ENCODE data around the gene PTP4A2.

DNA sequence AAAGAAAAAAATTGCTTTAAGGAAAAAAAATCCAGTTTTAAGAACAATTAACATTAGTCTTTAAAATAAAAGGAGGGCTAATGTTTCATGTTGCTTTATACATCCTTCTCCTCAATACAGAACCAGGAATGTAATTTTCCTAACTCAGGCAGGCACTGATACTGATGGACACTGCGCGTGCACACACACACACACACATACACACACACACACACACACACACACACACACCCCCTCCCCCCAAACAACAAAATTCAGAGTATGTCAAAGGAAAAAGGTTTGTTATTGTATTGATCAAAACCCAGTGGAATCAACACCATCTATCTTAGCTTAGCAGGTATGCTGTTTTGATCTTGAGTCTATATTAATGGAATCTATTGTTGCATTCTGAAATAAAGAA lies 31.6 kb downstream of the PTP4A2 start:
- TF ChIP-seq POLR2A (IDR thresholded peaks at IDR 0.05): no peak
- TF ChIP-seq, protein P1, sequence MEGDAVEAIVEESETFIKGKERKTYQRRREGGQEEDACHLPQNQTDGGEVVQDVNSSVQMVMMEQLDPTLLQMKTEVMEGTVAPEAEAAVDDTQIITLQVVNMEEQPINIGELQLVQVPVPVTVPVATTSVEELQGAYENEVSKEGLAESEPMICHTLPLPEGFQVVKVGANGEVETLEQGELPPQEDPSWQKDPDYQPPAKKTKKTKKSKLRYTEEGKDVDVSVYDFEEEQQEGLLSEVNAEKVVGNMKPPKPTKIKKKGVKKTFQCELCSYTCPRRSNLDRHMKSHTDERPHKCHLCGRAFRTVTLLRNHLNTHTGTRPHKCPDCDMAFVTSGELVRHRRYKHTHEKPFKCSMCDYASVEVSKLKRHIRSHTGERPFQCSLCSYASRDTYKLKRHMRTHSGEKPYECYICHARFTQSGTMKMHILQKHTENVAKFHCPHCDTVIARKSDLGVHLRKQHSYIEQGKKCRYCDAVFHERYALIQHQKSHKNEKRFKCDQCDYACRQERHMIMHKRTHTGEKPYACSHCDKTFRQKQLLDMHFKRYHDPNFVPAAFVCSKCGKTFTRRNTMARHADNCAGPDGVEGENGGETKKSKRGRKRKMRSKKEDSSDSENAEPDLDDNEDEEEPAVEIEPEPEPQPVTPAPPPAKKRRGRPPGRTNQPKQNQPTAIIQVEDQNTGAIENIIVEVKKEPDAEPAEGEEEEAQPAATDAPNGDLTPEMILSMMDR (IDR thresholded peaks at IDR 0.05): no peak

Measured in breast epithelium (tissue), 3 donors.